NCI-H2171 treated with DMSO at 0.1 percent for 48 hours (cell line): ENCODE data around the gene LACTB.

Experiments
- DNase-seq: peaks from one replicate; lab custom pipeline; 2025; lab: John Stamatoyannopoulos, UW

Gene LACTB

GRCh38 chr15:63178034-63178433 lies 56.4 kb downstream of the LACTB start:
- DNase-seq, result peak; percentile 77

- DNase-seq, result peak; percentile 72
Measured at GRCh38 chr15:63180746-63181145, 59.1 kb downstream of the LACTB start.

GRCh38 chr15:63181648-63182047 lies 60.0 kb downstream of the LACTB start:
- no peak for DNase-seq

GRCh38 chr15:63185206-63185605 lies 63.5 kb downstream of the LACTB start:
- peak; percentile 75 for DNase-seq

GRCh38 chr15:63186065-63186464 lies 64.4 kb downstream of the LACTB start:
- no peak for DNase-seq

GRCh38 chr15:63187589-63188226 lies 66.0 kb downstream of the LACTB start:
- DNase-seq, result no peak

GRCh38 chr15:63188247-63188925 lies 66.7 kb downstream of the LACTB start:
- no peak for DNase-seq

GRCh38 chr15:63188926-63189871 lies 67.5 kb downstream of the LACTB start, which contains the start of gene RAB8B:
RAB8B (plus strand) TSS chr15:63189606; CDS start chr15:63189625, 19 bp downstream.
- peak; percentile 94 for DNase-seq

- DNase-seq, result no peak
Measured at GRCh38 chr15:63189941-63190768, 68.5 kb downstream of the LACTB start.

- no peak for DNase-seq
Measured at GRCh38 chr15:63190769-63191649, 69.3 kb downstream of the LACTB start.
